Activated CD8-positive, alpha-beta memory T cell treated with anti-CD3 and anti-CD28 coated beads for 24 hours (primary cell): ENCODE data around the gene RNF2.
"Not testable (repeated sequence)": the region's sequence is repeated elsewhere in the genome, so short reads cannot be mapped to it uniquely, and the experiment has no call there.

Source experiments
- DNase-seq: peaks from one replicate; pipeline ENCODE4 v3.0.0-alpha.2; 2020

The RNF2 gene

DNA sequence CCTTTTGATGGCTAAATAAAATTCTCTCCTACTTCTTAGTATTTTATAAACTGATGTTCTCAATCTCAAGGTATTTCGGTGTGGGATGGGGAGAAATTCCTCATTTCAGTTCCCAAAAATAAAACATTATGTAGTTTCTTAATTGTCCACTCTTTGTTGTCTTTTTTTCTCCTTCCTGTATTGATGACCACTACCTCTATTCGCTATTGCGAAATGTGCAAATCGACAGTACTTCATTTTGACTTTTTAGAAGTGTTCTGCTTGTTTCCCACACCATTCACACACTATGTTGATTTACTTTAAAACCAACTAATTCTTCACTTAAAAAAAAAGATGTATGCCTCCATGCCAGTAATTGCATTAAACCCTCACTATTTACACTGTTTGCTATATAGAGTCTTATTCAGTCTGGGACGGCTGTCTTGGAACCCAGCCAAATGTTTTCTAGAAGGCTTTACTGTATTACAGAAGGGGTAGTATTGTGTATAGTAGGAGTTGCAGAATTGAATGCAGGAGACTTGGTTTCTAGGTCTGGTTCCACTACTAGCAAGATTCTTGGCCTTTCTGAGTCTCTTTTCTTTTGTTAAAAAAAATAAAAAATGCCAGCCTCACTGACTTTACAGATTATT lies 5.6 kb downstream of the RNF2 start:
- DNase-seq, result no peak

DNA sequence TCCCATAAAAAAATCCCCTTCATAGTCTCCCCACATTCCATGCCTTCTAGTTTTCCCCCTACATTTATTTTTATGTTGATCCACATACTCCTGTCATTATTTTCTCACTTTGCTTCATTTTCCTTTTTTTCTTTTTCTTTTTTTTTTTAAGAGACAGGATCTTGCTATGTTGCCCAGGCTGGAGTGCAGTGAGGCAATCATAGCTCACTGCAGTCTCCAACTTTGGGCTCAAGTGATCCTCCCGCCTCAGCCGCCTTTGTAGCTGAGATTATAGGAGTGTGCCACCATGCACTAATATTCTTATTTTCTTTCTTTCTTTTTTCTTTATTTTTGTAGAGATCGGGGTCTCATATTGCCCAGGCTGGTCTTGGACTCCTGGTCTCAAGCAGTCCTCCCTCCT lies 7.8 kb downstream of the RNF2 start:
- DNase-seq, result no peak

DNA sequence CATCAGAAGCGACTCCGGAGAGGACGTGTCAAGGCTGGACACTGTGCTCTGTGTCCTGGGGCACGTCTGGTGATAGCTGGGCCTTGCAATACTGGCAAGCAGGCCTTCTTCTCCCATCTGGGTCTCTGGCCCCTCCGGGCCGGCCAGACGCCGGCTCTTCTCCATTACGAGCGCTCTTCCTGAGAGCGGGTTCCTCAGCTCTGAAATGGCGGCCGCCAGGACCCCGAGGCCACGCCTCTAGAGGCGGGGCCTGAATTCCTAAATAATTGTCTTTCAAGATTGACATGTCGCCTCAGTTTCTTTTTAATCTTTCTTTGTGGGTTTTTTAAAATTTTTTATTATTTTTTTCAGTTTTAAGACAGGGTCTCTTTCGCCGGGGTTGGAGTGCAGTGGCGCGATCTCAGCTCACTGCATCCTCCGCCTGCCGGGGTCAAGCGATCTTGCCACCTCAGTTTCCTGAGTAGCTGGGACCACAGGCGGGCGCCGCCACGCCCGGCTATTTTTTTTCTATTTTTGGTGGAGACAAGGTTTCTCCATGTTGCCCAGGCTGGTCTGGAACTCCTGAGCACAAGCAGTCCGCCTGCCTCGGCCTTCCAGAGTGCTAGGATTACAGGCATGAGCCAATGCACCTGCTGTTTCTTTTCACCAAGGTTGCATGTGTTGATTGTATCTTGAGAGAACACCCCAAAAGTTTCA lies 9.2 kb downstream of the RNF2 start:
- DNase-seq, result no peak

DNA sequence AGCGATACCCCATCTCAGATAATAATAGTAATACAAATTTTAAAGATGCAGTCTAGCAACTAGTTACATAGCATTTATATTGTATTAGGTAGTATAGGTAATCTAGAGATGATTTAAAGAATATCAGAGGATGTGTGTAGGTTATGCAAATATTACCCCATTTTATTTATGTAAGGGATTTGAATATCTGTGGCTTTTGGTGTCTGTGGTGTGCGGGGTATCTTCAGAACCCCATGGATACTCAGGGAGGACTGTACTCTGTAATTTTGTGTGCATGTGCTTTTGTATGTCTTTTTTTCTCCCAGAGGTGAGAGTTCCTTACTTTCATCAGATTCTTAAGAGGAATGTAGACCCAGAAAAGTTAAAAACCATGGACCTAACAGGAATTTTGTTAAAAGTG lies 12.8 kb downstream of the RNF2 start:
- DNase-seq, result no peak

DNA sequence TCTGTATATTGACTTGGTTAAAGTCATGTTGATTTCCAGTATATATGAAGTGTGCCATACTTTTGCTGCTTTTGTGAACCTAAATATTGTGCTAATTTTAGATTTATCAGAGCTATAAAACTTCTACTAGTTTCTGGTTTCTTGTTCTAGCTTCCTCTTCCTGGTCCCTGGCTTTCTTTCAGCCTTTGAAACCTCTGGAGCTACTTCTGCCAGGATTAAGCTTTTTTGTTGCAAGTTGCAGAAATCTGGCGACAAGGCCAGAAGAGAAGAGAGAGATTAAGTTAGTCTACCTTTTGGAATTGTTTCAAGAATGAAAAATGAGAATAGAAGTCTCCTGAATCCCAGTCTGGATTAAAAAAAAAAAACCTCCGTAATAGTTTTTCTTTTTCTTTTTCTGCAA lies 13.5 kb downstream of the RNF2 start:
- DNase-seq, result no peak

DNA sequence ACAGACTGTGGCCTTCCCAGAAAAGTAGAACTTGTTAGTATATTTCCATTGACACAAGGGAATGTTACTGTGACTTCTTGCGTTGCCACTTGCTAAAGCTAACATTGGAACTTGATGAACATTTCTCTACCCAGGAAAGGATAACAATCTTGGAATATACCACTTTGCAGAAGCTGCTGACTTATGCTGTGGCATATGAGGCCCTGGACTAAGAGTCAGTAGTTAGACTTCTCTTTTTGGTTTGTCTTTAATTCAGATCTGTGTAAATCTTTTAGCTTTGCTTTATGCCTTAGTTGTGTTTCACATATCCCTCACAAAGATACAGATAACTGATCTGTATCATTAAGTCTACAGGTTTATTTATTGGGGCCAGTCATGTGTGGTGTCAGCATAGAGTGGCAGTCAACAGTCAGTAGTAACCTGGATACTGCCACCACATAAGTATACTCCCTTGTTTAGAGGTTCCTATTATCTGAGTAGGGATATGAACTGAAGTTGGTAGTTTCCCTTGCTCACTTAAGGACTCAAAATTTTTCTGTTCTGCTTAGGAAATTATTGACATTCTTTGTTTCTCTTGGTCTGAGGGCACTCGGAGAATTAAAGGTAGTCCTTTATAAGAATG lies 14.7 kb downstream of the RNF2 start:
- DNase-seq, result no peak

DNA sequence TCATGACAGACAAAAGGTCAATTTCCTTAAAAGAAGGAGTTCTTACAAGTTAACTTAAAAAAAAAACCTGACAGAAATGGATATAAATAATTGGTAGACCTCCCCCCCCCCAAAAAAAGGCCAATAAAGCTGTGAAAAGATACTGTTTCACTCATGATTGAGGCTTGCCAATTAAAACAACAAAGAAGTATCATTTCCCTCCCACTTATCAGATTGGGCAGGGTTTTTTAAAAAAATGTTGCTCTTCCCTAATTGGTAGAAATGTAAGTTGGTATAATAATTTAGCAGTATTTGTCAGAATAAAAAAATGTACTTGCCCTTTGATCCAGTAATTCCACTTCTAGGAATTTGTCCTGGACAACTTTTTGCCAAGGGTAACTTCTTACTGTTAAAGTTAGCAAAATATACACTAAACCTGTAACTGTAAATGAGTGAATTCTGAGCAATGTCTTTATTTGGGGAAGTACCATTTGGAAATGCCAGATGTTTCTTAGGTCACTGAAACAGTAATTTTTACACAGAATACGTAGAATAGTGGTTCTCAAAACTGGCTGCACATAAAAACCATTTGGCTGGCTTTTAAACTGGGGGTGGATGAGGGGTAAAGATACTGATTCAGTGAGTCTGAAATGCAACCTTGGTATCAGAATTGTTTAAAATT lies 17.5 kb downstream of the RNF2 start:
- DNase-seq, result no peak

DNA sequence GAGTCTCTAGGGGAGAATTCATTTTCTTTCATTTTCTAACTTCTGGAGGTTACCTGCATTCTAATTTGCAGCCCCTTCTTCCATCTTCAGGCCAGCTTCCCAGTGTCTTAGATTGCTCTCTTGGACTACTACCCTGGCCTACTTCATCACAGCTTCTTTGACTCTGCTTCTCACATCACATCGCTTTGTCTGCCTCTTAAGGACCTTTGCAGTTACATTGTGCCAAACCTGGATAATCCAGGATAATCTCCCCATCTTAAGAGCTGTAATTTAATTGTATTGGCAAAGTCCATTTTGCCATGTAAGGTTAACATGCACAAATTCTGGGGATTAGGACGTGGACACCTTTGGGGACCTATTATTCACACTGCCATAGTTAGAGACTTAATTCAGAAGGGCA lies 18.4 kb downstream of the RNF2 start:
- DNase-seq, result no peak

DNA sequence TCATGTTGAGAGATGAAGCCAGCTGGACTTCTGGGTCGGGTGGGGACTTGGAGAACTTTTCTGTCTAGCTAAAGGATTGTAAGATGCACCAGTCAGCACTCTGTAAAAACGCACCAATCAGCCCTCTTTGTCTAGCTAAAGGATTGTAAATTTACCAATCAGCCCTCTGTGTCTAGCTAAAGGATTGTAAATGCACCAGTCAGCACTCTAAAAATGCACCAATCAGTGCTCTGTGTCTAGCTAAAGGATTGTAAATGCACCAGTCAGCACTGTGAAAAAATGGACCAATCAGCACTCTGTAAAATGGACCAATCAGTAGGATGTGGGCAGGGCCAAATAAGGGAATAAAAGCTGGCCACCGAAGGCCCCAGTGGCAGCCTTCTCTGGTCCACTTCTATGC lies 19.6 kb downstream of the RNF2 start:
- DNase-seq, result not testable (repeated sequence)

DNA sequence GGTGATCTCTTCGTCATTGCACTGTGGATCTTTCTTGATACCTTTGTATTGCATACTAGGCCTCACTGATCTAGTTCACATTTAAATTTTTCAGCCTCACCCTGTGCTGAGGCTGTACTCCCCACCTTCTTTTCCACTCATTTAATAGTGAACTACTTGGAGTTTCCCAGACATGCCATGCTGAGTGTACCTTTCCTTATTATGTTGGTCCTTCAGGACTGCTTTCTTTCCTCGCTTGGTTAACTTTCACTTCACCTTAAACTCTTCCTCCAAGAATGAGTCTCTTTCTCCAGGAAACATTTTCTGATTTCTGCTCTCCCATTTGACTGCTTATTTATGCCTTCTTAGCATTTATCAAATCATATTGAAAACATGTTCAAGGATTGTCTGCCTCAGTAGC lies 20.8 kb downstream of the RNF2 start:
- no peak for DNase-seq

DNA sequence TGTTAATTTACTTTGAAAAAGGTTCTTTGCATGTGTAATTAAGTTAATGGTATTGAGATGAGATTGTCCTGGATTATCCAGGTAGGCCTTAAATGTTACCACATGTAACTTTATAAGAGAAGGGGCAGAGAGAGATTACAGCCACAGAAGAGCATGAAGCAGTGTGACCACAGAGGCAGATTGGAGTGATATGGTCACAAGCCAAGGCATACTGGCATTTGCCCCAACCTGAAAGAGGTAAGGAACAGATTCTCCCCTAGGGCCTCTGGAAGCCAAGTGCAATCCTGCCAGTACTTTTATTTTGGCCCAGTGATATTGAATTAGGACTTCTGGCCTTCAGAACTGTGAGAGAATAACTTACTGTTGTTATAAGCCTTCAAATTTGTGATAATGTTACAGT lies 23.0 kb downstream of the RNF2 start:
- no peak for DNase-seq

DNA sequence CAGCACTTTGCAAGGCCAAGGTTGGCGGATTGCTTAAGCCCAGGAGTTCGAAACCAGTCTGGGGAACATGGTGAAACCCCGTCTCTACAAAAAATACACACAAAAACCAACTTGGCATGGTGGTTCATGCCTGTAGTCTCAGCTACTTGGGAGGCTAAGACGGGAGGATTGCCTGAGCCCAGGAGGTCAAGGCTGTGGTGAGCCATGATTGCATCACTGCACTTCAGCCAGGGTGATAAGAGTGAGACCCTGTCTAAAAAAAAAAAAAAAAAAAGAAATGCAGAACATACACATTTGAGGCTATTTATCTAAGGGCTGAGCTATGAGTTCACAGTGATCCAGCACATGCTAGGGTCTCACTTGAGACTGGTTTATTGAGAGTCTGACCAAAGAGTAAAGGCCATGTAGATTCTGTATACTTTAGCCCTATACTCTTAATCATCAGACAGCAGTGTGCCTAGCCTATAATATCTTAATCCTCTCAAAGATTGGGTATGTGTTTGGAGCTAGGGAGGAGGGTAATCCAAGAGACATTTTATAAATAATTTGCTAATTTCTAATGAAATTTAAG lies 23.9 kb downstream of the RNF2 start:
- no peak for DNase-seq

DNA sequence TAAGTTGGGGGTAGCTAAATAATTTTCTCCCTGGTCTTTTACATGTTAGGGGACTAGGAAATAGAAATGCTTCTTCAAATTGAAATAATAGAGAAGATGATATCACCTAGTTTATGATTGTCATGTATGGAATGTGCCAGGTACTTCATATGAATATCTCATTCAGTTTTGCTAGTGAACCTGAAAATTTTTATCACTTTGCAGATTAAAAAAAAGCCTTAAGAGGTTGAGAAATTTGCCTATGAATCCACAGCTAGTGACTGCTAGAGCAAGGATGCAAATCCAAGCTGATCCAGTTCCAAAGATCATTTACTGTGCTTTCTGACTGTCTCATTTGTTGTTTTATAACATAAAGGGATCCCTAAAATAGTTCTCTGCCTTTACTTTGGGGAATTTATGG lies 24.7 kb downstream of the RNF2 start:
- no peak for DNase-seq

DNA sequence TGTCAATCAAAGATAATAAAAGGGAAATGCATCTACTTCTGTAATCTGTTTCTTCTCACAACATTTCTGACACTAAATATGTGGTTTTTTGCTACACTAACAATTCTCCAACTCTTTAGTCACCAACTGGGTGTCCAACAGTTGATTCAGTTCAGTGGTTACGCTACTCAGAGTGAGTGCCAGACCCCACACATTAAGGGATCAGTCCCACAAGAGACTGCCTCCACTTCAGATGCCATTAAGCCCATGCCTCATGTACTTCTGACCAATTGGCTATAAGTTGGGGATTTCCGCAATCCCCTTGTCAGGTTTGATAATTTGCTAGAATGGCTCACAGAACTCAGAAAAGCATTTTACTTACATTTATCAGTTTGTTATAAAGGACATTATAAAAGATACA lies 28.4 kb downstream of the RNF2 start:
- DNase-seq, result no peak

DNA sequence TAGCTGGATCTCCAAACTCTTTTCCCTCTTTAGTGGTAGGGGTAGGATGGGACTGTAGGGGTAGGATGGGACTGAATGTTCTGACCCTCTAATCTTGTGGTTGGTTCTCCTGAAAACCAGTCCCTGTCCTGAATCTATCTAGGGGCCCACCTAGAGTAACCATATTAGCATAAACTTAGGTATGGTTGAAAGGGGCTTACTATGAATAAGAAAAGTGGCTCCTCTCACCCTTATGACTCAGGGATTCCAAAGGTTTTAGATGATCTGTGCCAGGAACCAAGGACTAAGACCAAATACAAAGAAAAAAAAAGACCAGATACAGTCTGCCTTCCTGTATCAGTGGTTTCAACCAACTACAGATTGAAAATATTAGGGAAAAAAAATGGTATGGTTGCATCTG lies 28.9 kb downstream of the RNF2 start:
- DNase-seq, result no peak

DNA sequence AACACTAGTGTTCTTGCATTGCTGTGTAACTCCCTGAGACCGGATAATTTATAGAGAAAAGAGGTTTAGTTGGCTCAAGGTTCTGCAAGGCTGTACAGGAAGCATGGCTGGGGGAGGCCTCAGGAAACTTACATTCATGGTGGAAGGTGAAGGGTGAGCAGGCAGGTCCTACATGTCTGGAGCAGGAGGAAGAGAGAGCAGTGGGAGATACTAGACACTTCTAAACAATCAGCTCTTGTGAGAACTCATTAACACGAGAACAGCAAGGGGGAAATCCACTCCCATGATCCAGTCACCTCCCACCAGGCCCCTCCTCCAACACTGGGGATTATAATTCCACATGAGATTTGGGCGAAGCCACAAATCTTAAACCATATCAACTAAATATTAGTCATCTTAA lies 30.1 kb downstream of the RNF2 start:
- DNase-seq, result no peak

DNA sequence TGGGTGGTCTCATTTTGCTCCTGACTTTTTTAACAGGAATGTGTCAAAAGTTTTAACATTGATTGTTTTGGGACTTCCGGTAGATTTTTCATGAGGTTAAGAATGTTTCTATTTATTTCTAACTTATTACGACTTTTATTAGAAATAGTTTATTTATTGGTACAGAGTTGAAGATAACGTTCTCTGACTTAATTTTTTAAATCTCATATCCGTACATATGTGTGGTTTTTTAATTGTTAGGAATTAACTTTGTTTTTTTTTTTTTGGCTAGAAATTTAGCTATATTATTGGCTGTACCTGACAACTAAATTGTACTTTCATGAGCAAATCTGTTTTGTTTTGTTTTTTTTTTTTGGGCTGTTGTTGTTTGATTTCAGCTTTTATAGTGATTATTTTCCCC lies 32.0 kb downstream of the RNF2 start:
- DNase-seq, result no peak

DNA sequence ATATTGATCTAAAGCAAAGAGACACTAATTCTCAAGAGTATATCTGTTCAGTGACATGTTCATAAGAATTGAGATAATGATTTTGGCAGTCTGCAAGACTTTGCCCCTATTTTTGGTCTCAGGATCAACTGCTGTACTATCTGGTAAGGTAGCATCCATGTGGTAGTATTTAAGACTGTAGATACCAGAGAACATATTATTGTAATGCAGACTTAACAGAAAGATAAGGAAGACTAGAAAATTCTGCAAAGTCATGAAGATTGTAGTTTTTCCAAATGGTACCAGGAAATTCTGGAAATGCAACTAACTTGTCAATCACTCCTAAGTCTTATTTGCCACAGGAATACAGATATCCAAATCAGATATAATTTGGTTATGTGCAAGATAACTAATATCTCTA lies 35.1 kb downstream of the RNF2 start:
- DNase-seq, result no peak

DNA sequence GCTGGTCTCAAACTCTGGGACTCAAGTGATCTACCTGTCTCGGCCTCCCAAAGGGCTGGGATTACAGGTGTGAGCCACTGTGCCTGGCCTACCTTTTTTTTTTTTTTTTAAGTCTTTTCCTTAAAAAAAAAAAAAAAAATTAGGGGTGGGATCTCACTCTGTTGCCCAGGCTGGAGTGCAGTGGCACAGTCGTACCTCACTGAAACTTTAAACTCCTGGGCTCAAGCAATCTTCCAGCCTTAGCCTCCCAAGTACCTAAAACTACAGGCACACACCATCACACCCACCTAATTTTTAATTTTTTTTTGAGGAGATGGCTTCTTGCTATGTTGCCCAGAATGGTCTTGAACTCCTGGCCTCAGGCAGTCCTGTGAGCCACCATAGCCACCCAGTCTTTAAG lies 38.5 kb downstream of the RNF2 start:
- no peak for DNase-seq

DNA sequence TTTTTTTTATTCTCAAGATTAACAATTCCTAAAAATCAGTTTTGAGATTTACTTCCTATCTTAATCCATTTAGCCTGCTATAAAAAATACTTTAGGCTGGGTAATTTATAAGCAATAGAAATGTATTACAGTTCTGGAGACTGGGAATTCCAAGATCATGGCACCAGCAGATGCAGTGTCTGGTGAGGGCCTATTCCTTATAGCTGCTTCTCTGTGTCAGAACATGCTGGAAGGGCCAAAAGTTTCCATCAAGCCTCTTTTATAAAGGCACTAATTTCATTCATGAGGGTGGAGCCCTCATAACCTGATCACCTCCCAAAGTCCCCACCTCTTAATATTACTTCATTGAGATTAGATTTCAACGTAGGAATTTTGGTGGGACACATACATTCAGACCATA lies 41.7 kb downstream of the RNF2 start:
- DNase-seq, result no peak

DNA sequence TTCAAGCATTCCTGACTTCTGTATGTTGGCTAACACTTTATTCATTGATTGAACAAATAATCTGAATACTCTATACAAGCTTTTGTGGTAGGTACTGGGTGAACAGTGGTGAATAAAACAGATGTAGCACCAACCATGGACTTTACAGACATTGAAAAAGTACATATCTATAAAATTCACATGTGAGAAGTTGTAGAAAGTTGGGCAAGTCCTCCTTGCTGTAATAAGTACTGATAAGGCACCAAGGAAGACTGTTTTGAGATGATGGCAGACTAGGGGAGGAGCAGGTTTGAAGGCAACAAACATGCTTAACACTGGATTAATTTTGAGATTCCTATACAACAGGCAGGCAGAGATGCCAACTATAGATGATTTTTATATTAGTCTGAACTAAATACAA lies 42.4 kb downstream of the RNF2 start:
- no peak for DNase-seq

DNA sequence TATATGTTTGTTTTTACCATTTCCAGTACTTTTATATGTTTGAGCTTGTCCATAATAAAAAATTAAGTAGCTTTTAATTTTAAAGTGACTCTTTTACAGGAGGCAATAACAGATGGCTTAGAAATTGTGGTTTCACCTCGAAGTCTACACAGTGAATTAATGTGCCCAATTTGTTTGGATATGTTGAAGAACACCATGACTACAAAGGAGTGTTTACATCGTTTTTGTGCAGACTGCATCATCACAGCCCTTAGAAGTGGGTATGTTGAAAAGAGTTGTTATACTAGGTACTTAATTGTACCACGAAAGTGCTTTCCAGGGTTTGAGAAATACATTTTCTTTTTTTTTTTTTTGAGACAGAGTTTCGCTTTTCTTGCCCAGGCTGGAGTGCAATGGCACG lies 46.1 kb downstream of the RNF2 start:
- no peak for DNase-seq

DNA sequence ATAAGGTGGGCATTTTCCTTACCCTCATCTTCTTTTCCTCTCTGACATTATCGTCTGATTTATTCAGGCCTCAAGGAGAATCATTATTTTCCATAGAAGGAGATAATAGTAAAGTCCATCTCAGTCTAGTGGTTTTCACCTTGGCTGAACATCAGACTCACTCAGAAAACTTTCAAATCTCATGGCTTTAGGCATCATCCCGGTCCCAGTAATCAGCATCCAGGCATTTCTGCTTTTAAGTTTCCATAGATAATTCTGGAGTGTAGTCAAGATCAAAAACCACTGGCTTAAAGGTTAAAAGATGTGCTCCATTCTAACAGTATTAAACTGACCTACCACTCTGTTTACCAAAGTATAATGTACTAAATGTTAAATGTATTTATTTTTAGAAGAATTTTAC lies 49.4 kb downstream of the RNF2 start:
- DNase-seq, result no peak

DNA sequence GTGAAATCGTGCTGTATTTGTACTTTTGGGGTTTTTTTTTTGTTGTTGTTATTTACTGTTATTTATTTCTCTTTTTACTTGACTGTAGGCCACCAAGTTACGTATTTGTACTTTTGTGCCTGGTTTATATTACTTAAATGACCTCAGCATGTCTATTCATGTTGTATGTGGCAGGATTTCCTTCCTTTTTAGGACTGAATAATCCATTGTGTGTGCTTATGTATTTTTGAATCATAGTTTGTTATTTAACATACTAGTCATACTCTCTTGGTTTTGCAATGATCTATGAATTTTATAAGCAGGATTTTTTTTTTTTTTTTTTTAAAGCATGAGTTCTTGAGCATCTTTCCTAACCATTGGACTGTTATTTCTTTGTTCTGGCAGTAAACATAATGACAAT lies 51.2 kb downstream of the RNF2 start:
- DNase-seq, result no peak
